GM18505 (cell line): ENCODE results near the gene COL27A1.

Experiments
- ATAC-seq: cut with Tn5 transposase; IDR thresholded peaks from one replicate; pipeline ENCODE4 v1.9.1; 2021; ENCODE audit not compliant: unreplicated experiment
- POLR2A ChIP-seq: IDR thresholded peaks from 4 replicates; pipeline ENCODE4 v1.6.1; 2011; ENCODE audit warnings: borderline replicate concordance; ENCODE audit not compliant: insufficient read depth, insufficient read length; ENCODE audit errors: extremely low read depth

The COL27A1 gene

GRCh38 chr9:114300846-114301797, 145.8 kb downstream of the COL27A1 start:
- no peak for ATAC-seq

DNA sequence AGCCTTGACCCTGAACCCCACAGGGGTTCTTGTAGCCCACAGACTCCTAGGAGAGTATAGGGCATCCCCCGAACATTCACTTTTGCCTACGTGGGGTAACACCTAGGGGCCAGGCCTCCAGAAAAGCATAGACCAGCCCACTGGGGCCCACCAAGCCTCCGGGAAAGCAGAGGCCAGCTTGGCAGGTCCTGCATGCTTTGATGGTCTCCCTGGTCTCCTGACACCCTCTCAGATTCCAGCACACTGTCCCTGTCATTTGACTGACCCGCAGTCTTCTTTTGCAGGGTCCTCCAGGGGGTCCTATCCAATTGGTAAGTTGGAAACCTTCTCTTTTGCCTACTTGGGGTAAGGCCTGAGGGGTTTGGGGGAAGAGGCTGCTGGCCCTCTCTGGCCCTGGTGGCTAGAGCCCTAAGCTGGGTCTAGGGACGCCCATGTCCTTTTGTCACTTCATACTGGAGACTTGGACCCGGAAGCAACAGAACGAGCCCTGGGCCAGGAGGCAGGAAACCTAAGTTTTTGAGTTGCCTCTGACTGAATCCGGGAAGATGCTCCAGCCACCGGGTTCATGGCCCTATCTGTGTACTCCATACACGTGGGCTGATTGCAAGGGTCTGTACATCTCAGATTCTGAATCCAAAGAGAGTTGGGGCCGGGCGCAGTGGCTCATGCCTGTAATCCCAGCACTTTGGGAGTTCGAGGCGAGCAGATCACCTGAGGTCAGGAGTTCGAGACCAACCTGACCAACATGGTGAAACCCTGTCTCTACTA, 146.6 kb downstream of the COL27A1 start:
- no peak for ATAC-seq
- TF ChIP-seq POLR2A, result no peak

More at GRCh38 chr9:114300846-114301797, 145.8 kb downstream of the COL27A1 start:
- TF ChIP-seq POLR2A, result no peak

DNA sequence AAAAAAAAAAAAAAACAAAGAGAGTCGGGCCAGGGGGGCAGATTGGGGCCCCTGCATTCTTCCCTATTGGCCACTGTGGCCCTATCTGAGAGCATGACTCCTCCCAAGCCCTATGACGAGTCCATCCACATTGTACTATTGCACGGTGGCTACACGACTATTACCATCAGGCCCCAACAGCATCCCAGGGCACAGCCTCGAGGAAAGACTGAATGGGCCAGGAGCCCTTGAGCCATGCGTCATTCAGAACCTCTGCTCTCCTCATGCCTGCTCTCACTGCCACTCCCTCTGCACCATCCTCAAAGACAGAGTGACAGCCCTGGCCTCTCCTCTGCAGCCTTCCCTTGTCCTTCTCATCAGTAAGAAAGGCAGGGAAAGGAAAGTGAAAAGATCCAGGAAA, 147.4 kb downstream of the COL27A1 start:
- ATAC-seq, result no peak
- TF ChIP-seq POLR2A, result no peak

GRCh38 chr9:114303571-114303970, 148.2 kb downstream of the COL27A1 start:
- no peak for ATAC-seq
- no peak for TF ChIP-seq POLR2A

- no peak for ATAC-seq
- no peak for TF ChIP-seq POLR2A
These were observed 148.6 kb downstream of the COL27A1 start for GRCh38 chr9:114303977-114304376.

- TF ChIP-seq POLR2A, result no peak
These were observed 149.3 kb downstream of the COL27A1 start for GRCh38 chr9:114304416-114305188.

GRCh38 chr9:114307899-114308267, 152.5 kb downstream of the COL27A1 start:
- TF ChIP-seq POLR2A, result no peak
- no peak for ATAC-seq

More at GRCh38 chr9:114304416-114305188, 149.3 kb downstream of the COL27A1 start:
- no peak for ATAC-seq

DNA sequence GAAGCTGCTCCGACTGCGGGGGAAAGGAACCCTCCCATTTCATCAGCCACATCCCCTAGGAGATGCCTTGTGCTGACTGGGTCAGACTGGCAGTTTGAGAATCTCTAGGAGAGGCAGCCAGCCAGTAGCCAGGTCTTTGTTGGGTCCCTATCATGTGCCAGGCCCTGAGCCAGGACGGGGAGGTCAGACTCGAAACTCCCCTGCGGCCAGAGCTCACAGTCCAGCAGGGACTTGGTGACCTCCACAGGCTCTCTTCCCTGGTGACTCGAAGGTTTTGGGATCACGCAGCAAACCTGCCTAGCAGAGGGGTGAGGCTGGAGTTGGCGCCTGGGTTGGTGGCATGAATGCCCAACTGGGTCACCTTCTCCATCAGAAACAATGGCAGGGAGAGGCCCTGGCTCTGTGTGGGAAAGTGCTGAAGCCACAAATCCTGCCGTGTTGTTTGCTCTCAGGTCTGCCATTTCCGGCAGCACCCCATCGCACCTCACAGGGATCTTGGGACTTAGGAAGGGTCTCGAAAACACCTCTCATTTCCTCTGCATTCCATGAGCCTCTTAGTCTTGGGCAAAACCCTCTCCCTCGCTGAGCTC, 153.1 kb downstream of the COL27A1 start:
- TF ChIP-seq POLR2A, result no peak
- ATAC-seq, result no peak

- no peak for TF ChIP-seq POLR2A
- ATAC-seq, result no peak
These were observed 153.8 kb downstream of the COL27A1 start for GRCh38 chr9:114309096-114309495.

DNA sequence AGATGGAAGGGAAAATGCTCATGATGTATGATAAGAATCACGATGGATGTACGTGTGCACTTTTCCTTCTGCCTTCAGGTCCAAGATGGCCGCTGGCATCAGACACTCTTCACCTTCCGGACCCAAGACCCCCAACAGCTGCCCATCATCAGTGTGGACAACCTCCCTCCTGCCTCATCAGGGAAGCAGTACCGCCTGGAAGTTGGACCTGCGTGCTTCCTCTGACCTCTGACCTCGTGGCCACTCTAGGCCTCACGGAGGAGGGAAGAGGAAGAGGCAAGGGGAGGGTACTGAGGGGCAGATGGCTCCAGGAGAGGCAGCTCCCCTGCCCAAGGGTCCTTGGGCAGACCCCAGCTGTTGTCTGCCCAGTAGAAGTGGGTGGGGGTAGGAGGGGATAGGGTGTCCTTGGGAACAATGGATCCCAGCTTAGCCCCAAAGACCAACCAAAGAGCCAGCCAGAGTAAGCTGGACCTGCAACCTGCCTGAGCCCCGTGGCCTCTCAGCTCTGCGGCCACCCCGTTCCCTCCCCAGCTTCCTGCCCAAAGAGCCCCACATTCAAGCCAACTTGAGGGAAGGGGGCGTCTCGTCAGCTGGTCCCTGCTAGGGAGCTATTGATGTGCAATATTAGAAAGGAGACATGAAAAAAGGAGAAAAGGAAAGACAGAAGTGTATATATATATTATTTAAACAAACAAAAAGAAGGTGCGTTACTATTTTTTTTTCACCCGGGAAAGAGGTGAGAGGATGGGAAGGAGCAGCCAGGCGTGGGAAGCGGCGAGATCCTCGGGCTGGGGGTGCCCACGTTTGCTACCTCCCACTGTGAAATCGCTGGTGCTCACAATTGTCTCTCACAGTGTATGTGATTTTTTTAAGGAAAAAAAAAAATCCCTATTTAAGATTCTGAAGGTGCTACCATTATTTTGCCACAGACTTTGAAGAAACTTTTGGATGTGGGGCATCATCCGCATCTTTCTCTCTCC, 155.4 kb downstream of the COL27A1 start:
- no peak for ATAC-seq
- no peak for TF ChIP-seq POLR2A

DNA sequence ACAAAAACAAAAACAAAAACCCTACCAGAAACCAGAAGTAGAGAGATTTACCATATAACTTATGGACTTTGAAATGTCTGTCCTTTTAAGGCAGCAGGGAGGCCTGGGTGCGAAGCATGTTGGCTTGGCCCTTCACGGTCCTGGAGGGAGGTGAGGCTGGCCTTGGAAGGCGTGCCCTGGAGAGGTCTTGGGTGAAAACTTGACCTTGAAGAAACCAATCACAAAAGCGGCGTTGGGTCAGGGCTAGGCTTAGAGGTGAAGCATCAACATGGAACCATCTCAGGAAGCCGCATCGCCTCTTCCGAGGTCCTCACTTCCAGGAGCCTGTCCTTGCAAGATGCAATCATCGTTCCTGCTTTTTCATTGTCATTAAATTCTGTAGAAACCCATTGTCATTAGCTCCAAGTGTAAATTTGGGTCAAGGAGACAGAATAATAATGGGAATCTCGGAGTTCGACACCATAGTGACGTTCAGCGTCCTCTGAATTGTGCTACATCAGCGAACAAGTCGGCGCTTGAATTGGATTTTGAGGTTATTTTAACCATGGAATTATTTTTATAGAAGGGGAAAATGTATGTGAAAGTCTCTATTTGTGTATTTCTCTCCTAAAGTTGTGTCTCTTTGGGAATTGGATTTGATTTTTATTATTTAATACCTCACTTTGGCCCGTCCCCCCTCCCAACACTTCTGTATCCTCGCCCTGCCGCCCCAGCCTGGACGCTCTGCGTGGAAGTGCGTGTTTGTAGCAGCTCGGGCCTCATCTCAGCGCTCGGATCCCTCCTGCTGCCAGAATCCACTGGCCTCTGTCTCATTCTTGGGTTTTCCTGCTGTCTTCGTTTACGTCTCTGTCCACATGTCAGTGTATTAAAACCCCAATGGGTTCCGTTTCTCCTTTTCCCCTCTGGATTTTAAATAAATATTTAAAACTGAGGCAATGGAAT, 156.5 kb downstream of the COL27A1 start:
- no peak for ATAC-seq
- no peak for TF ChIP-seq POLR2A

GRCh38 chr9:114312513-114312875, 157.2 kb downstream of the COL27A1 start:
- TF ChIP-seq POLR2A, result no peak
- no peak for ATAC-seq
